K562 (cell line): ENCODE measurements around the gene MED22. TPM values are rescaled to one million over a fixed set of nuclear protein-coding genes. Genes with fewer than 3 reads are reported as not detected.

ENCODE experiments used
- CHD1 ChIP-seq: fragments of 200-600 bp; sonication (generic); IDR thresholded peaks from one replicate; pipeline ENCODE4 v1.6.1; 2012; ENCODE audit warnings: mild to moderate bottlenecking, moderate library complexity, low read length, inconsistent platforms
- CXXC5 ChIP-seq: fragments of 250-450 bp; sonication (Bioruptor Pico); IDR thresholded peaks from 2 replicates; pipeline ENCODE4 v1.8.0; 2022; ENCODE audit warnings: inconsistent platforms, mild to moderate bottlenecking, moderate library complexity
- KLF6 ChIP-seq: fragments of 250-450 bp; sonication (Bioruptor Pico); IDR thresholded peaks from 2 replicates; pipeline ENCODE4 v1.4.0; 2020; ENCODE audit warnings: mild to moderate bottlenecking, moderate library complexity, borderline replicate concordance
- POLR2B ChIP-seq: fragments of 450-650 bp; IDR thresholded peaks from 2 replicates; pipeline ENCODE4 v1.6.1; 2018; ENCODE audit warnings: low read depth; ENCODE audit not compliant: partially characterized antibody
- SOX6 ChIP-seq: fragments of 450-650 bp; IDR thresholded peaks from 2 replicates; pipeline ENCODE4 v1.6.1; 2014; ENCODE audit warnings: mild to moderate bottlenecking
- ZNF263 ChIP-seq: sonication (generic); formaldehyde crosslinking; IDR thresholded peaks from 2 replicates; pipeline ENCODE4 v1.8.0; 2022; ENCODE audit warnings: mild to moderate bottlenecking, missing genetic modification reagents, borderline replicate concordance
- ZNF79 ChIP-seq: fragments of 250-450 bp; sonication (Bioruptor Pico); IDR thresholded peaks from 2 replicates; pipeline ENCODE4 v1.4.0; 2020; ENCODE audit warnings: low read depth, mild to moderate bottlenecking, moderate library complexity
- polyA plus RNA-seq, 8 experiments: library from polyadenylated mRNA; depleted of rRNA in 4 of 8; stranded (reverse) in 5 of 8; unstranded in 3 of 8; fragments of >200 nt; fragmentation: Nextera tagmentation in 2 of 8; fragmentation: Illumina TruSeq in 1 of 8; extraction: Ambion mirVana in 2 of 8; extraction: Trizol in 1 of 8; gene quantifications; 2 replicates each; pipeline versions ENCODE4 v1.2.1 to v1.2.3, GENCODE V29; 2011 to 2014; ENCODE audit warnings: inconsistent platforms in 1 of 8, missing spikeins in 1 of 8
- total RNA-seq, 7 experiments: library from RNA; depleted of rRNA in 6 of 7; stranded (reverse); fragments of >200 nt in 6 of 7; fragmentation: Illumina TruSeq in 2 of 7; extraction: Trizol in 2 of 7; gene quantifications; 2 replicates each; pipeline versions ENCODE4 v1.2.1 to v1.2.3, GENCODE V29; 2011 to 2021; ENCODE audit warnings: low replicate concordance in 1 of 7
- TF ChIP-seq, protein P1 (sequence below): IDR thresholded peaks from 2 replicates; pipeline ENCODE4 v1.6.1; 2011; ENCODE audit warnings: borderline replicate concordance, low read depth, mild to moderate bottlenecking, moderate library complexity, low read length; ENCODE audit not compliant: insufficient read depth, poor library complexity, severe bottlenecking
- TF ChIP-seq, protein P2 (sequence below), 2 experiments: IDR thresholded peaks; 2 replicates each; pipeline ENCODE4 v1.6.1; 2012; ENCODE audit warnings: improper control_type of control experiment in 2 of 2, low read depth in 2 of 2, low read length in 2 of 2, borderline replicate concordance in 1 of 2

MED22 gene
- total and polyA plus RNA-seq, 9 of the 15 experiments (the other 6 are each of a cell fraction or from before 2014, with no cell fraction given) = 0.73 to 35.6 (median 22.3) TPM

DNA sequence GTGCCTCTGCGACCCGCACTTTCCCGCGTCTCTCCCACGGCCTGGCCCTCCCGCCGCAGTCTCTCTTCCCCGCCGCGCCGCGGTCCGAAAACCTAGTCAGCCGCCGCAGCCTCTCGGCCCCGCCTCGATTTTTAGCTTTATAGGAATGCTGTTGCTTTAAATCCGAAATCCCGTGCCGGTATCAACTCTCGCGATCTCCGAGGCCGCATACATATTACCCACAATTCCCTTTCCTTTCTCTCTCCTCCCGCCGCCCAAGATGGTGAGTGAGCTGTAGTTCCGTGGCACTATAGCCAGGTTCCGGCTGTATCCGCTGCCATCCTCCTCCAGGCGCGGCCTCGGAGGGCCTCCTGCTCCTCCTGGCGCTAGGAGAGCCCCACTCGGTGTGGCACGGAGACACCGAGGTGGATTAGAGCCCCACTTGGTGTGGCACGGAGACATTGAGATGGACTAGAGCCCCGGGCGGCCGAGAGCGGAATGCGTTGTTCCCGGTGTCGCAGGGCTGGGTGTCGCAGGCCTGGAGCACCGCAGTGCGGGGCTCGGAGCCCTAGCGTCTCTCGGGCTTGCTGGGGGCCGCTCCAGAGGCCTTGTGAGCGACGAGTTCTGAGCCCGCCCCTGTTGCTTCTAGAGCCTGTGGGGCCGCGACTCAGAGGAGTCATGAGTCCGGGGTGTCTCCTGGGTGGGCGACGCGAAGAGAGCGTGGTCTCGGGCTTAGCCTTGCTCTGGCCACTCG is at the start of gene MED22, which contains the start of gene RPL7A (continued):
- peak; percentile 45; the same call in 1 of the 2 replicates for TF ChIP-seq SOX6
- 0 out of 2 replicates have a peak, but pooled peaks have one; percentile 9 for TF ChIP-seq KLF6
- peak; percentile 42 for TF ChIP-seq CXXC5 (CRISPR knock-in tag)
- TF ChIP-seq, protein P1, sequence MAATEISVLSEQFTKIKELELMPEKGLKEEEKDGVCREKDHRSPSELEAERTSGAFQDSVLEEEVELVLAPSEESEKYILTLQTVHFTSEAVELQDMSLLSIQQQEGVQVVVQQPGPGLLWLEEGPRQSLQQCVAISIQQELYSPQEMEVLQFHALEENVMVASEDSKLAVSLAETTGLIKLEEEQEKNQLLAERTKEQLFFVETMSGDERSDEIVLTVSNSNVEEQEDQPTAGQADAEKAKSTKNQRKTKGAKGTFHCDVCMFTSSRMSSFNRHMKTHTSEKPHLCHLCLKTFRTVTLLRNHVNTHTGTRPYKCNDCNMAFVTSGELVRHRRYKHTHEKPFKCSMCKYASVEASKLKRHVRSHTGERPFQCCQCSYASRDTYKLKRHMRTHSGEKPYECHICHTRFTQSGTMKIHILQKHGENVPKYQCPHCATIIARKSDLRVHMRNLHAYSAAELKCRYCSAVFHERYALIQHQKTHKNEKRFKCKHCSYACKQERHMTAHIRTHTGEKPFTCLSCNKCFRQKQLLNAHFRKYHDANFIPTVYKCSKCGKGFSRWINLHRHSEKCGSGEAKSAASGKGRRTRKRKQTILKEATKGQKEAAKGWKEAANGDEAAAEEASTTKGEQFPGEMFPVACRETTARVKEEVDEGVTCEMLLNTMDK = no peak
- TF ChIP-seq ZNF263 (CRISPR knock-in tag) = peak; percentile 63; the same call in 1 of the 2 replicates
- TF ChIP-seq ZNF79 (CRISPR knock-in tag) = no peak
- TF ChIP-seq POLR2B = peak; percentile 99
- TF ChIP-seq, protein P2, sequence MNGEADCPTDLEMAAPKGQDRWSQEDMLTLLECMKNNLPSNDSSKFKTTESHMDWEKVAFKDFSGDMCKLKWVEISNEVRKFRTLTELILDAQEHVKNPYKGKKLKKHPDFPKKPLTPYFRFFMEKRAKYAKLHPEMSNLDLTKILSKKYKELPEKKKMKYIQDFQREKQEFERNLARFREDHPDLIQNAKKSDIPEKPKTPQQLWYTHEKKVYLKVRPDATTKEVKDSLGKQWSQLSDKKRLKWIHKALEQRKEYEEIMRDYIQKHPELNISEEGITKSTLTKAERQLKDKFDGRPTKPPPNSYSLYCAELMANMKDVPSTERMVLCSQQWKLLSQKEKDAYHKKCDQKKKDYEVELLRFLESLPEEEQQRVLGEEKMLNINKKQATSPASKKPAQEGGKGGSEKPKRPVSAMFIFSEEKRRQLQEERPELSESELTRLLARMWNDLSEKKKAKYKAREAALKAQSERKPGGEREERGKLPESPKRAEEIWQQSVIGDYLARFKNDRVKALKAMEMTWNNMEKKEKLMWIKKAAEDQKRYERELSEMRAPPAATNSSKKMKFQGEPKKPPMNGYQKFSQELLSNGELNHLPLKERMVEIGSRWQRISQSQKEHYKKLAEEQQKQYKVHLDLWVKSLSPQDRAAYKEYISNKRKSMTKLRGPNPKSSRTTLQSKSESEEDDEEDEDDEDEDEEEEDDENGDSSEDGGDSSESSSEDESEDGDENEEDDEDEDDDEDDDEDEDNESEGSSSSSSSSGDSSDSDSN (IDR thresholded peaks at IDR 0.05; ENCODE audit: borderline replicate concordance in 1 of 2, low read depth in 2 of 2, low read length in 2 of 2) = no peak
- peak; percentile 98 for TF ChIP-seq CHD1
